A673 (cell line): ENCODE data around the gene SERPINH1. TPM values are rescaled to one million over a fixed set of nuclear protein-coding genes. Genes with fewer than 3 reads are reported as not detected.

Experiments
- BruUV-seq: library from RNA; stranded (reverse); fragments of 400-500 nt; replicated peaks from 2 replicates; lab custom pipeline; 2021; lab: Mats Ljungman, UMichigan
- CTCF ChIA-PET: fragments of 300-600 bp; sonication (Branson Sonifier 250); formaldehyde crosslinking; loops from one replicate; lab custom pipeline; 2022; ENCODE audit warnings: antibody characterized with exemption; lab: Charles Lee
- POLR2A ChIA-PET: fragments of 300-600 bp; sonication (Branson Sonifier 250); formaldehyde crosslinking; loops from one replicate; lab custom pipeline; 2022; ENCODE audit warnings: antibody characterized with exemption; ENCODE audit not compliant: low non-redundant PET; lab: Charles Lee
- DNase-seq: peaks from one replicate; pipeline ENCODE4 v3.0.0-alpha.2; 2015; ENCODE audit warnings: low spot score
- H3K27ac ChIP-seq: fragments of 200-600 bp; sonication (generic); 2 replicates; pipeline ENCODE4 v1.5.1; 2016; ENCODE audit warnings: mixed run types, low read depth, mild to moderate bottlenecking, mixed read lengths, antibody characterized with exemption, low read length; ENCODE audit not compliant: poor library complexity, severe bottlenecking
- H3K27me3 ChIP-seq: fragments of 200-600 bp; sonication (generic); replicated peaks from 2 replicates; pipeline ENCODE4 v1.6.1; 2017; ENCODE audit warnings: mixed run types, low read depth, mild to moderate bottlenecking, mixed read lengths, antibody characterized with exemption, low read length; ENCODE audit not compliant: insufficient read depth, poor library complexity
- H3K36me3 ChIP-seq: fragments of 200-600 bp; sonication (generic); 2 replicates; pipeline ENCODE4 v1.6.1; 2016; ENCODE audit warnings: mixed run types, mild to moderate bottlenecking, mixed read lengths, antibody characterized with exemption, low read length; ENCODE audit not compliant: insufficient read depth, poor library complexity, severe bottlenecking
- H3K4me1 ChIP-seq: fragments of 200-600 bp; sonication (generic); 2 replicates; pipeline ENCODE4 v1.6.1; 2017; ENCODE audit warnings: mixed run types, mild to moderate bottlenecking, mixed read lengths, antibody characterized with exemption, low read length; ENCODE audit not compliant: insufficient read depth, poor library complexity, severe bottlenecking
- H3K4me3 ChIP-seq: fragments of 200-600 bp; sonication (generic); 2 replicates; pipeline ENCODE4 v1.5.1; 2016; ENCODE audit warnings: low read depth, mixed run types, mild to moderate bottlenecking, mixed read lengths, low read length; ENCODE audit not compliant: poor library complexity, severe bottlenecking
- H3K9me3 ChIP-seq: fragments of 200-600 bp; sonication (generic); 2 replicates; pipeline ENCODE4 v1.6.1; 2016; ENCODE audit warnings: mixed run types, low read depth, mild to moderate bottlenecking, mixed read lengths, antibody characterized with exemption, low read length; ENCODE audit not compliant: poor library complexity, severe bottlenecking
- EZH2 ChIP-seq: fragments of 200-600 bp; sonication (generic); IDR thresholded peaks from 2 replicates; pipeline ENCODE4 v1.6.1; 2017; ENCODE audit warnings: borderline replicate concordance, low read depth, mild to moderate bottlenecking, mixed read lengths, antibody characterized with exemption, low read length; ENCODE audit not compliant: poor library complexity, severe bottlenecking
- intact Hi-C: fragments of 100-400 bp; cut with micrococcal nuclease; formaldehyde crosslinking; loops from one replicate; pipeline ENCODE4 v1.10.0; 2022; ENCODE audit not compliant: unreplicated experiment
- total RNA-seq: library from RNA; stranded (reverse); gene quantifications from 2 replicates; pipeline ENCODE4 v1.2.3, GENCODE V29; 2021
- TF ChIP-seq, protein P1 (sequence below): fragments of 300-800, 200-600 bp; sonication (generic); conservative IDR thresholded peaks from 2 replicates; pipeline ENCODE4 v1.5.1; 2017; ENCODE audit warnings: low read depth, mild to moderate bottlenecking, antibody characterized with exemption, low read length, moderate library complexity, mixed read lengths

SERPINH1 gene
- total RNA-seq, 1 experiment from 2014 or later = 268 TPM

DNA sequence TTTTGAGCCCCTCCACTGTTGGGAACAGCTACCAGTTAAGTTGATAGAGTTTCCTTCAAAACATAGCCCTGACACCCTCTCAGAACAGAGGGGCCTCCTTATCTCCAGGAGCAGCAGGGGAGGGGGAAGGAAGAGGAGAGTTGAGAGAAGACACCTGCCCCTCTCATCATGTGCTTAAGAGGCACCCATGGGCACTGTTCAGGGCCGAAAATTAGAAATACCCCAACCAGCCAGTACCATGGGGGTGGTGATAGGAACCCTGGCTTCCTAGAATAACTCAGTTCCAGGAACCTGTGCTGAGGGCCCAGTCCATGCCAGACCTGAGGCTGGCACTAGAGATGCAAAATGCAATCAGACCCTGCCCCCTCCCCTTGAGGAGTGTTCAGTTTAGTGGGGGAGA lies 27.0 kb upstream of the SERPINH1 start:
- Histone ChIP-seq H3K27ac (no peak overlapping the region), H3K9me3 (no peaks in the 10 kb centered on the region), H3K27me3 (no peaks in the 10 kb centered on the region), H3K36me3 (no peaks in the 10 kb centered on the region), H3K4me3 (no peak overlapping the region), H3K4me1 (peaks cover 7% of the 10 kb centered on the region)
- ChIA-PET CTCF (no interaction called here), POLR2A (no interaction called here)
- intact Hi-C loops = no loop called here
- no TSS peak for BruUV-seq
- TF ChIP-seq EZH2 = no peak
- TF ChIP-seq, protein P1, sequence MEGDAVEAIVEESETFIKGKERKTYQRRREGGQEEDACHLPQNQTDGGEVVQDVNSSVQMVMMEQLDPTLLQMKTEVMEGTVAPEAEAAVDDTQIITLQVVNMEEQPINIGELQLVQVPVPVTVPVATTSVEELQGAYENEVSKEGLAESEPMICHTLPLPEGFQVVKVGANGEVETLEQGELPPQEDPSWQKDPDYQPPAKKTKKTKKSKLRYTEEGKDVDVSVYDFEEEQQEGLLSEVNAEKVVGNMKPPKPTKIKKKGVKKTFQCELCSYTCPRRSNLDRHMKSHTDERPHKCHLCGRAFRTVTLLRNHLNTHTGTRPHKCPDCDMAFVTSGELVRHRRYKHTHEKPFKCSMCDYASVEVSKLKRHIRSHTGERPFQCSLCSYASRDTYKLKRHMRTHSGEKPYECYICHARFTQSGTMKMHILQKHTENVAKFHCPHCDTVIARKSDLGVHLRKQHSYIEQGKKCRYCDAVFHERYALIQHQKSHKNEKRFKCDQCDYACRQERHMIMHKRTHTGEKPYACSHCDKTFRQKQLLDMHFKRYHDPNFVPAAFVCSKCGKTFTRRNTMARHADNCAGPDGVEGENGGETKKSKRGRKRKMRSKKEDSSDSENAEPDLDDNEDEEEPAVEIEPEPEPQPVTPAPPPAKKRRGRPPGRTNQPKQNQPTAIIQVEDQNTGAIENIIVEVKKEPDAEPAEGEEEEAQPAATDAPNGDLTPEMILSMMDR = no peak
- DNase-seq = no peak

DNA sequence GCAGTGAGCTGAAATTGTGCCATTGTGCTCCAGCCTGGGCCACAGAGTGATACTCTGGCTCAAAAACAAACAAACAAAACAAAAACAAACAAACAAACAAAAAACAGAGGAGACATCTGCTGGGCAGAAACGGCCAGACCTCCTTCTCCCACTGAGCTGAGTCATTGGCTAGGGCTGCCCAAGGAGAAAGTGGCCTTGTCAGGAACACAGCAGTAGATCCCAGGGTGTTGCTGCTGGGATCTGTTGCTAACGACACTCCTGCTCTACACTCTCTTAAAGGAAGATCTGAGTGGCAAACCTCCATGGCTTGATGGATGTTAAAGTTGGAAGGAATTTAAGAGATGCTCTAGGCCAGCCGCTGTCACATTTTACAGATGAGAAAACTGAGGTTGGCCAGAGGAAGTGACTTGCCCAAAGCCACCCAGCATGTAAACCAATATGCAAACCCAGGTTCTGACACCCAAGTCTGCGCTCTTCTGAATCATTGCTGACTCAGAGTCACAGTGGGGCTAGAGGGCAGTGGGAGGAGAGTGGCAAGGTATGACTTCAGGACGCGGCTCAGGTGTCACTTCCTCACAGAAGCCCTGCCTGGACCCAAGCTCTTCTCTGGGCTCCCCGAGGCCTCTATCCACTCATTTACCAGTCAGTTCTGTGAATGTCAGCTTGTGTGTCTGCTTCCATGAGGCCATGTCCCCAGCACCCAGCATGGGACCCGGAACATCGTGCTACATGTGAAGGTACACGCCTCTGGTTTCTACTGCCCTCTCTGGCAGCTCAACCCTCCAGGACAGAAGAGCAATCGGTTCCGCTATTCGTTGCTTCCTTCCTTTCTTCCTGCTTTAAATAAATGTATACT lies 25.0 kb upstream of the SERPINH1 start:
- ChIA-PET POLR2A (no interaction called here), CTCF (no interaction called here)
- DNase-seq = no peak
- H3K4me3 ChIP-seq = no peak overlapping the region
- H3K9me3 ChIP-seq = no peaks in the 10 kb centered on the region
- H3K4me1 ChIP-seq = peaks cover 7% of the 10 kb centered on the region
- BruUV-seq = no TSS peak
- no peaks in the 10 kb centered on the region for H3K27me3 ChIP-seq
- no peaks in the 10 kb centered on the region for H3K36me3 ChIP-seq
- no peak overlapping the region for H3K27ac ChIP-seq
- TF ChIP-seq, protein P1 = no peak
- TF ChIP-seq EZH2 = no peak
- intact Hi-C loops = no loop called here

DNA sequence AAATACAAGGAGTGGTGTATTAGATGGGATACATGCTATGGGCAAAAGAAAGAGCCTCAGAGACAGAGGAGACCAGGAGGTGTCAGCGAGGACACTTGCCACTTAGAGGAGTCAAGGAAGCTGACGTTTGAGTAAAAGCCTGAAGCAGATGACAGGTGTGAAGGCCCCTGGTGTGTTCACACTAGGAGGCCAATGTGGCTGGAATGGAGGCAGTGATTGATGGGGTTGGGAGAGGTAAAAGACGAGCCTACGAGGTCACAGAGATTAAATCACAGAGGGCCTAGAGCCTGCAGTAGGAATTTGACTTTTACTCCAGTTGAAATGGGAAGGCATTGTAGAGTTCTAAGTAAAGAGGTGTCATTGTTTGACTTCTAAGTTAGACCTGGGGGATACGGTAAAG lies 24.3 kb upstream of the SERPINH1 start:
- ChIA-PET POLR2A (no interaction called here), CTCF (no interaction called here)
- intact Hi-C loops = no loop called here

More for the DNA sequence above, 24.3 kb upstream of the SERPINH1 start:
- no peaks in the 10 kb centered on the region for H3K27me3 ChIP-seq
- no peak for DNase-seq
- BruUV-seq = no TSS peak
- TF ChIP-seq, protein P1 = no peak
- no peak for TF ChIP-seq EZH2
- no peaks in the 10 kb centered on the region for H3K36me3 ChIP-seq
- H3K4me3 ChIP-seq = no peak overlapping the region
- H3K9me3 ChIP-seq = no peaks in the 10 kb centered on the region
- H3K27ac ChIP-seq = no peak overlapping the region
- H3K4me1 ChIP-seq = peaks cover 7% of the 10 kb centered on the region
